Common myeloid progenitor, CD34-positive (primary cell): Measurements from ENCODE around the gene OLFM1.

Experiments used
- CTCF ChIA-PET: fragments of 350-600 bp; sonication (Branson Sonifier 250); formaldehyde crosslinking; loops from one replicate; lab custom pipeline; 2021; ENCODE audit warnings: antibody characterized with exemption; lab: Charles Lee
- POLR2A ChIA-PET: fragments of 350-600 bp; sonication (Branson Sonifier 250); formaldehyde crosslinking; loops from one replicate; lab custom pipeline; 2021; ENCODE audit warnings: antibody characterized with exemption; lab: Charles Lee
- DNase-seq, 3 donors: peaks; one replicate each; pipeline versions ENCODE4 v3.0.0 to v3.0.0-alpha.2; 2013
- H3K27ac ChIP-seq, 2 experiments: 1 replicate in 1 of 2; 2 replicates in 1 of 2; pipeline ENCODE4 v1.7.0; 2013; ENCODE audit warnings: inconsistent platforms in 2 of 2, low read length in 2 of 2, mild to moderate bottlenecking in 2 of 2, low read depth in 1 of 2, moderate library complexity in 1 of 2; ENCODE audit not compliant: severe bottlenecking in 2 of 2, insufficient read depth in 1 of 2, poor library complexity in 1 of 2
- H3K27me3 ChIP-seq, 5 experiments: replicated peaks in 2 of 5; 1 replicate in 3 of 5; 2 replicates in 2 of 5; pipeline versions ENCODE4 v1.6.1 to v1.7.0; 2013; ENCODE audit warnings: low read length in 4 of 5, mild to moderate bottlenecking in 2 of 5, moderate library complexity in 2 of 5, inconsistent platforms in 1 of 5; ENCODE audit not compliant: insufficient read depth in 5 of 5, control insufficient read depth in 4 of 5
- H3K36me3 ChIP-seq, 4 experiments: 1 replicate in 2 of 4; 2 replicates in 2 of 4; pipeline versions ENCODE4 v1.6.1 to v1.7.0; 2013; ENCODE audit warnings: low read length in 3 of 4, control low read depth in 1 of 4, mild to moderate bottlenecking in 1 of 4; ENCODE audit not compliant: control insufficient read depth in 4 of 4, insufficient read depth in 4 of 4
- H3K4me1 ChIP-seq, 4 experiments: 1 replicate in 3 of 4; 2 replicates in 1 of 4; pipeline versions ENCODE4 v1.6.1 to v1.7.1; 2013; ENCODE audit warnings: low read length in 3 of 4, mild to moderate bottlenecking in 3 of 4, control low read depth in 1 of 4, inconsistent platforms in 1 of 4, moderate library complexity in 1 of 4; ENCODE audit not compliant: control insufficient read depth in 4 of 4, insufficient read depth in 4 of 4; ENCODE audit errors: control extremely low read depth in 1 of 4
- H3K4me3 ChIP-seq, 7 experiments: 1 replicate in 4 of 7; 2 replicates in 3 of 7; pipeline versions ENCODE4 v1.5.1 to v1.7.0; 2013; ENCODE audit warnings: mild to moderate bottlenecking in 7 of 7, low read length in 6 of 7, moderate library complexity in 6 of 7, inconsistent platforms in 2 of 7, low read depth in 2 of 7, control low read depth in 1 of 7; ENCODE audit not compliant: insufficient read depth in 4 of 7, control insufficient read depth in 1 of 7; ENCODE audit errors: extremely low read depth in 1 of 7
- H3K9me3 ChIP-seq, 5 experiments: 1 replicate in 4 of 5; 2 replicates in 1 of 5; pipeline versions ENCODE4 v1.6.1 to v1.7.1; 2013; ENCODE audit warnings: low read length in 4 of 5, mild to moderate bottlenecking in 2 of 5, inconsistent platforms in 1 of 5, low read depth in 1 of 5, moderate library complexity in 1 of 5; ENCODE audit not compliant: control insufficient read depth in 4 of 5, insufficient read depth in 2 of 5; ENCODE audit errors: control extremely low read depth in 1 of 5
- WGBS: methylation state at CpG from one replicate; pipeline ENCODE4 v1.1.5; 2013; ENCODE audit not compliant: insufficient coverage; 5-methylcytosine and 5-hydroxymethylcytosine counted together

OLFM1 gene

GRCh38 chr9:135081731-135082130, 5.7 kb upstream of the OLFM1 start:
- DNase-seq = no peak
- Histone ChIP-seq H3K27me3 (peaks cover 0 to 87% (median 29%) of the 10 kb centered on the region in 5 experiments), H3K4me3 (no peak overlapping the region), H3K9me3 (no peaks in the 10 kb centered on the region), H3K36me3 (no peaks in the 10 kb centered on the region), H3K27ac (no peak overlapping the region), H3K4me1 (peaks cover 0 to 7% (median 2%) of the 10 kb centered on the region in 4 experiments)
- POLR2A ChIA-PET = interaction anchor here (0.7 kb wide), 1 partner anchor 311 kb away, joined by 3 read pairs; no protein-coding TSS in a partner anchor
- CTCF ChIA-PET = interaction anchor here (1.0 to 2.0 kb wide), 2 partner anchors 12 kb away, joined by 3 to 6 read pairs; no protein-coding TSS in a partner anchor
- WGBS = 86% methylated on average over 12 of the region's 16 CpGs

GRCh38 chr9:135082536-135082935, 4.9 kb upstream of the OLFM1 start:
- H3K27me3 ChIP-seq = peaks cover 0 to 86% (median 24%) of the 10 kb centered on the region in 5 experiments
- no peak overlapping the region for H3K27ac ChIP-seq
- POLR2A ChIA-PET = interaction anchor here (0.7 kb wide), 1 partner anchor 310 kb away, joined by 3 read pairs; no protein-coding TSS in a partner anchor
- H3K9me3 ChIP-seq = no peaks in the 10 kb centered on the region
- no peak overlapping the region for H3K4me3 ChIP-seq
- CTCF ChIA-PET = interaction anchor here (1.0 to 2.0 kb wide), 2 partner anchors 11 to 12 kb away, joined by 3 to 6 read pairs; no protein-coding TSS in a partner anchor
- no peaks in the 10 kb centered on the region for H3K36me3 ChIP-seq
- 66% methylated on average over 7 of the region's 7 CpGs for WGBS
- DNase-seq = no peak
- H3K4me1 ChIP-seq = peaks cover 0 to 11% (median 5%) of the 10 kb centered on the region in 4 experiments

DNA sequence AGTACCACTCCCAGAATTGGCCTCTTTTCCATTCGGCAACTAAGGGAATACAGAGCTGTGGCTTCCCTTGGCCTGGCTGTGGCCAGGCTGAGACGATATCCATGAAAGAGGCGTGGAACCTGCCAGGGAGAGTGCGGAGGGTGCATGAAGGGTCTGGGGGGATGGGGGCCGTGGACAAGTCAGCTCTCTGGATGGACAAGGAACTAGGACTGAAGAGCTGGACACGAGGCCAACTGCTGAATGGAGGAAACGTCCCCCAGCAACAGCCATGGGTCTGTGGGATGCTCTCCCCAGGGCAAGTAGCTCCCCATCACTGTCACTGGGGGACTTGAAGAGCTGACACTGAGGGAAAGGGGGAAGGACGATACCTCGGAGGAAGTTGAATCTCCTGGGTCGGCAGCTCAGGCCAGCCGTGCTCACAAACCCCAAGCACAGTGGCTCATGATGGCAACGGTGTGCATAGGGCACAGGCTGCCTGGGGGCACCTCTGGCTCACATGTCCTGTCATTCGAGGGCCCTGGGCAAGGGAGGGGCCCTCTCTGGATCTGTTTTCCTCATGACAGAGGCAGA, 4.1 kb upstream of the OLFM1 start:
- no peak for DNase-seq
- H3K4me3 ChIP-seq = no peak overlapping the region
- CTCF ChIA-PET = interaction anchor here (1.0 to 2.0 kb wide), 4 partner anchors 13 to 329 kb away, joined by 3 to 9 read pairs (median 4); no protein-coding TSS in a partner anchor
- H3K27me3 ChIP-seq = peaks cover 0 to 84% (median 22%) of the 10 kb centered on the region in 5 experiments
- POLR2A ChIA-PET = no interaction called here
- no peak overlapping the region for H3K27ac ChIP-seq
- peaks cover 0 to 16% (median 7%) of the 10 kb centered on the region in 4 experiments for H3K4me1 ChIP-seq
- H3K9me3 ChIP-seq = no peaks in the 10 kb centered on the region
- 67% methylated on average over 13 of the region's 13 CpGs for WGBS
- no peaks in the 10 kb centered on the region for H3K36me3 ChIP-seq

DNA sequence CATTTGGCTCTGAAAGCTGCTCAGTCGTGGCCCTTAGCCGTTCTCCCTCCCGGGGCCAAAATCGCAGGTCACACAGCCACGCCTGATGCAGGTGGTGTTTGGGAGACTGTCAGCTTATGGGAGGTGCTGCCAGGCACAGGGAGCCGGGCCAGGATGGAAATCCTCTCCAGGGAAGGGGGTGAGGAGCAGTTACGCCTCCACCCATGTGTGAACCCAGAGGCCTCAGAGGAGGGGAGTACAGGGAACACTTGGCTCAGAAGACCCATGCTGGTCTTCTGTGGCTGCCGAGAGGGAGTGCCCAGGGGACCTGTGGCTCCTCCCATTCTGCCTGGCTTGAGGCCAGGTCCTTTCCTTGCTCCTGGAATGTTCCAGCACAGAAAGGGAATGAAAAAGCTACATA, 3.6 kb upstream of the OLFM1 start:
- Histone ChIP-seq H3K36me3 (no peaks in the 10 kb centered on the region), H3K9me3 (no peaks in the 10 kb centered on the region), H3K27me3 (peaks cover 0 to 84% (median 21%) of the 10 kb centered on the region in 5 experiments), H3K4me3 (no peak overlapping the region), H3K27ac (no peak overlapping the region), H3K4me1 (peaks cover 0 to 16% (median 7%) of the 10 kb centered on the region in 4 experiments)
- CTCF ChIA-PET = interaction anchor here (1.0 to 1.6 kb wide), 3 partner anchors 258 to 328 kb away, joined by 3 to 9 read pairs (median 3); no protein-coding TSS in a partner anchor
- 63% methylated on average over 8 of the region's 8 CpGs for WGBS
- no peak for DNase-seq
- POLR2A ChIA-PET = no interaction called here

GRCh38 chr9:135084262-135084661, 3.2 kb upstream of the OLFM1 start:
- DNase-seq = no peak
- H3K27me3 ChIP-seq = peaks cover 0 to 84% (median 24%) of the 10 kb centered on the region in 5 experiments
- H3K9me3 ChIP-seq = no peaks in the 10 kb centered on the region
- H3K4me3 ChIP-seq = no peak overlapping the region
- H3K36me3 ChIP-seq = no peaks in the 10 kb centered on the region
- no peak overlapping the region for H3K27ac ChIP-seq
- CTCF ChIA-PET = interaction anchor here (1.0 to 1.6 kb wide), 3 partner anchors 258 to 328 kb away, joined by 3 to 9 read pairs (median 3); no protein-coding TSS in a partner anchor
- H3K4me1 ChIP-seq = peaks cover 0 to 16% (median 7%) of the 10 kb centered on the region in 4 experiments
- POLR2A ChIA-PET = no interaction called here
- 88% methylated on average over 1 of the region's 1 CpG for WGBS

- Histone ChIP-seq H3K27ac (no peak overlapping the region), H3K4me3 (no peak overlapping the region), H3K27me3 (peaks cover 0 to 86% (median 31%) of the 10 kb centered on the region in 5 experiments), H3K36me3 (no peaks in the 10 kb centered on the region), H3K4me1 (peaks cover 0 to 16% (median 7%) of the 10 kb centered on the region in 4 experiments), H3K9me3 (no peaks in the 10 kb centered on the region)
- no peak for DNase-seq
- ChIA-PET POLR2A (no interaction called here), CTCF (no interaction called here)
- 86% methylated on average over 20 of the region's 20 CpGs for WGBS
Measured at GRCh38 chr9:135084881-135085760, 2.3 kb upstream of the OLFM1 start.
